Fibroblast of the aortic adventitia (primary cell): Measurements from ENCODE around the gene WASF3. TPM values are rescaled to one million over a fixed set of nuclear protein-coding genes. Genes with fewer than 3 reads are reported as not detected.
A peak's percentile ranks its signal among the peaks of the same experiment; 100 is the strongest.

ENCODE experiments used
- DNase-seq: peaks from one replicate; pipeline ENCODE4 v3.0.0-alpha.2; 2010; ENCODE audit warnings: low read depth
- H3K4me3 ChIP-seq: 2 replicates; pipeline ENCODE4 v1.5.1; 2011; ENCODE audit warnings: low read depth, mild to moderate bottlenecking, control low read depth, low read length, moderate library complexity
- total RNA-seq: library from RNA; depleted of rRNA; stranded (reverse); fragments of >200 nt; gene quantifications from 2 replicates; pipeline ENCODE4 v1.2.3, GENCODE V29; 2012; ENCODE audit warnings: low replicate concordance
- TF ChIP-seq, protein P1 (sequence below): IDR thresholded peaks from 2 replicates; pipeline ENCODE4 v1.5.1; 2011; ENCODE audit warnings: mild to moderate bottlenecking, low read length, control low read depth, inconsistent platforms; ENCODE audit not compliant: insufficient read depth

Gene WASF3
- total RNA-seq, 1 donor = 13.5 TPM

DNA sequence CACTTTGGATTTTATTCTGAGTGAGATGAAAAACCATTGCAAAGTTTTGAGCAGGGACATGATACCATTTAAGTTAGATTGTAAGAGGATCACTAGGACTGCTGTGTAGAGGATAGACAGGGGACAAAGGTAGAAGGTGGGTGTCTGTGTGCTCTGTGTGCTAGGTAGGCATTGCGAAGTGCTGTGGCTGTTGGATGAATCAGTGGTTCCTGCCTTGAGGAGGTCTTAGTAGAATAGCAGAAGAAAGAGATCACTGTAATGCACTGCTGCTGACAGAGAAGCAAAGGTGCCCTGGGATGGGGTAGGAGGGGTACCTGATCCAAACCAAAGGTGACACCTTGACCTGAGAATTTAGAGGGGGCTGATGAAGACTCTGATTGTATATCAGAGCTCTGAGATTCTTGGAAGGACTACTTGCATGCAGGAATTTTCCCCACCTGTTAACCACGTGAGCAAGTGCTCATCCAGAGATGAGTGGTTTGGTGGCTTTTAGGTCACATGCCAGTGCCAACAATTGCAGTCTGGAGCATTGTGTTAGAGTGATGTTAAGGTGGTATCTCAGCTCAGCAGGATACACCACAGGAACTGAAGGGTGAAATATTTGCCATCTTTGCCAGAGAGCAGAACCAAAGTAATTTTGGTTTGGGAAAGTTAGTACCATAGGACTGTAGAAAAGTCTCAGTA, 10.8 kb downstream of the WASF3 start:
- TF ChIP-seq, protein P1, sequence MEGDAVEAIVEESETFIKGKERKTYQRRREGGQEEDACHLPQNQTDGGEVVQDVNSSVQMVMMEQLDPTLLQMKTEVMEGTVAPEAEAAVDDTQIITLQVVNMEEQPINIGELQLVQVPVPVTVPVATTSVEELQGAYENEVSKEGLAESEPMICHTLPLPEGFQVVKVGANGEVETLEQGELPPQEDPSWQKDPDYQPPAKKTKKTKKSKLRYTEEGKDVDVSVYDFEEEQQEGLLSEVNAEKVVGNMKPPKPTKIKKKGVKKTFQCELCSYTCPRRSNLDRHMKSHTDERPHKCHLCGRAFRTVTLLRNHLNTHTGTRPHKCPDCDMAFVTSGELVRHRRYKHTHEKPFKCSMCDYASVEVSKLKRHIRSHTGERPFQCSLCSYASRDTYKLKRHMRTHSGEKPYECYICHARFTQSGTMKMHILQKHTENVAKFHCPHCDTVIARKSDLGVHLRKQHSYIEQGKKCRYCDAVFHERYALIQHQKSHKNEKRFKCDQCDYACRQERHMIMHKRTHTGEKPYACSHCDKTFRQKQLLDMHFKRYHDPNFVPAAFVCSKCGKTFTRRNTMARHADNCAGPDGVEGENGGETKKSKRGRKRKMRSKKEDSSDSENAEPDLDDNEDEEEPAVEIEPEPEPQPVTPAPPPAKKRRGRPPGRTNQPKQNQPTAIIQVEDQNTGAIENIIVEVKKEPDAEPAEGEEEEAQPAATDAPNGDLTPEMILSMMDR = no peak
- DNase-seq = no peak

DNA sequence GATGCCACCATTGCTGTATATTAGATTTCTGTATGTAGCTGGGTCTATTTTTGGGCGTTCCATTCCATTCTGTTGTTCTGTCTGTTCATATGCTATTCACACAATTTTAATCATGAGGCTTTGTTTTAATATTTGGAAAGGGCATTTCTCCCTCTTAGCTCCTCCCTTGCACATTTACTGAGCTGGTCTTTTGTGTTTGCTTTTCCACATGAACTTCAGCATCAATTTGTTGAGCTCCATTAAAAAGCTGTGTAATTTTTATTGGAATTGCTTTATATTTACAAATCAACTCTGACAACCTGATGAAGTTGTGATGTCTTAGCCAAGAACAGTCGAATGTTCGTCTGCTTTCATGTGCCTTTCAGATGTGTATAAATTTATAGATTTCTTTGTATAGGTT, 14.0 kb downstream of the WASF3 start:
- no peak for DNase-seq
- TF ChIP-seq, protein P1 = no peak
- H3K4me3 ChIP-seq = no peak overlapping the region

More for the DNA sequence above, 10.8 kb downstream of the WASF3 start:
- H3K4me3 ChIP-seq = no peak overlapping the region

DNA sequence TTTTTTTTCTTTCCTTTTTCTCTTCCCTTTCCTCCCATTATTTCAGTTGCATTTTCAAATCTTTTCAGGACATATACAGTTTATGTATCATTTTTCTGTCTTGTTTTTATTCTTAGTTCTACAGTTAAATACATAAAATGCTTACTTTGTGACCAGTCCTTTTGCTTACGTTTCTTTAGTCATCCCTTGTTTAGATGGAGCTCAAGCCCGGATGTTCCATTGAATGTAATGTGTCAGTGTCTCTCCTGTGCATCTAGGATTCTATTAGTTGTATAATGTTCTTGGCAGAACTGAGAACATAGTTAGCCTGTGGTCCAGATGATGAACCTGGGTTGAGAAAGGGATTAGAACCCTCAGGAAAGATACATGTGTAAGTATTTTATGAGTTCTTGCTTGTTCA, 17.8 kb downstream of the WASF3 start:
- TF ChIP-seq, protein P1 = no peak
- H3K4me3 ChIP-seq = no peak overlapping the region
- DNase-seq = no peak

DNA sequence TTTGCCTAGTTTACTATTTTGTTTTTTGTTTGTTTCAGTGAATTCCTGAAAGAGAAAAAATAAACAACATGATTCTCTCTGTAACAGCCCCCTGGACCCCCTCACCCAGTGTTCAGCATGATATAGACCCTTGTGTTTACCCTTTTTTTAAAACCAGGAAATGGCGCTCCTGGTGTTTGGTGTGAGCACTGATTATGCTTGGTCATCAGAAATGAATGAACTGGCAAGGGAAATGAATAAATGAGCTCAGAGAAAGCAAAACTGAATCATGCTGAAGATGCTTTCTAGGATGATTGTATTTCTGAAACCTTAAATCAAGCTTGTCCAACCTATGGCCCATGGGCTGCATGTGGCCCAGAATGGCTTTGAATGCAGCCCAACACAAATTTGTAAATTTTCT, 22.1 kb downstream of the WASF3 start:
- DNase-seq = no peak
- TF ChIP-seq, protein P1 = no peak
- H3K4me3 ChIP-seq = no peak overlapping the region

DNA sequence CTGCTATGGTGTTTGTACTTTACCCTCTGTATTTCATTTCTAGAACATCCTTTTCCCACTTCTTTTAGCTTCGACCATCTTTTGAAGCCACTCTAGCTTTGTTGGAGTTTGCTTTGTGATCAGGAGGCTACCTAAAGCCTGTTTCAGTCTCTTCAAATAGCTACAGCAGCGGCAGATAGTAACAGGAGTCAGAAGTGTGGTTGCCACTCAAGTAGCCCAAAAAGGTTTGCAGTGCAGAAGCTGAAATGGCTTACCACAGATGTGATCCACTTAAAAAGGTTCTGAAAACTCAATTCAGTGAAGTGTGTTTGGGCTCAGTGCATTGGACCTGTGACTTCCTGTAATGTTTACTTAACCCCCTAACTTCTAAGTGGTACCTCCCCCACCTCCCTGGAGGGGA, 26.2 kb downstream of the WASF3 start:
- DNase-seq = no peak
- TF ChIP-seq, protein P1 = no peak
- no peak overlapping the region for H3K4me3 ChIP-seq

DNA sequence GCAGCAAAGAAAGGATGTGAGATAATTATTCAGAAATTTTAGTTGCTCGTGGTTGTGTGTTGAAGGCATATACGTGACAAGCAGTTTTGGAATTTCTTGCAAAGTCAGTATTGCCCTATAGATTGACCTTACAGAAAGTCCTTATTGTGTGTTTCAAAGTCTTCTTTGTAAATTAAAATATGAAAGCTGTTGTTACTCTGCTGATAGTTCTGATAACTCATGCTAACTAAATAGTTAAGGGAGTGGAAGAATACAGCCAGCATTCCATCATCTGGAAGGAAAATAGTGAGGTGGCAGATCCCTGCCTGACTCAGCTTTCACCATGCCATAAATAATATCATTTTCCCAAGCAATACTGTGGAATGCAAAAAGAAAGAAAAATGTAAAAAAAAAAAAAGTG, 27.2 kb downstream of the WASF3 start:
- DNase-seq = peak; percentile 84
- TF ChIP-seq, protein P1 = no peak
- H3K4me3 ChIP-seq = no peak overlapping the region

DNA sequence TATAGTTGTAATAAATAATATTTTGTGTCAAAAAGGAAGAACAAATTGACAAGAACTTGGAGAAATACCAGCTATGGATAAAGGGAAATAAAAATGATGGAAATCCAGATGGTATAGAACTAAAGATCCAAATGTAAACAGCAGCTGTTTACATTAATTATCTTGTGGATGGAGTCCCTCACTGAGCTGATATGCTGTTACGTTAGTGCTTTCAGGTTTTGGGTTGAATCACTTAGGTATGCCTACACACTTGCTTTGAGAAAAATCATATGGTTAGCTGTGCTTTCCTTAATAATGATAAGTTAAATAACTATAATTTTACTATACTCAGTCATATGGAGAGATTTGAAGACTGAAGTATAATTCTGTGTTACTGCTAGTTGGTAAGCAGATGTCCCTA, 27.7 kb downstream of the WASF3 start:
- TF ChIP-seq, protein P1 = no peak
- no peak overlapping the region for H3K4me3 ChIP-seq
- peak; percentile 50 for DNase-seq
